Lower lobe of right lung (tissue), 2 donors: Measurements from ENCODE around the gene SMAD4. TPM values are rescaled to one million over a fixed set of nuclear protein-coding genes. Genes with fewer than 3 reads are reported as not detected.

Source experiments
- ATAC-seq, 2 donors: fragments of 200-7000 bp; cut with Tn5 transposase; one replicate each; pipeline ENCODE4 v1.9.1; 2020 to 2022; ENCODE audit warnings: mild to moderate bottlenecking in 2 of 2, moderate library complexity in 2 of 2
- DNase-seq: peaks from one replicate; pipeline ENCODE4 v3.0.0-alpha.2; 2020
- H3K27ac ChIP-seq: fragments of 200-600 bp; one replicate; pipeline ENCODE4 v1.8.0; 2022
- H3K27me3 ChIP-seq: fragments of 200-600 bp; one replicate; pipeline ENCODE4 v1.8.0; 2022; ENCODE audit warnings: low read depth
- H3K36me3 ChIP-seq: fragments of 200-600 bp; one replicate; pipeline ENCODE4 v1.8.0; 2022; ENCODE audit warnings: mild to moderate bottlenecking
- H3K4me1 ChIP-seq: fragments of 200-600 bp; one replicate; pipeline ENCODE4 v1.8.0; 2022
- H3K4me3 ChIP-seq: fragments of 200-600 bp; one replicate; pipeline ENCODE4 v1.8.0; 2022; ENCODE audit warnings: mild to moderate bottlenecking
- H3K9me3 ChIP-seq: fragments of 200-600 bp; one replicate; pipeline ENCODE4 v1.8.0; 2022
- CTCF ChIP-seq: fragments of 200-600 bp; IDR thresholded peaks from one replicate; pipeline ENCODE4 v1.8.0; 2022; ENCODE audit warnings: antibody characterized with exemption, mild to moderate bottlenecking
- intact Hi-C: fragments of 100-400 bp; cut with DNase I; formaldehyde crosslinking; loops from one replicate; pipeline ENCODE4 v1.11.0; 2022
- total RNA-seq: library from RNA; stranded (reverse); fragmentation: NEBNext Ultra II Directional; extraction: Animal tissue kit (Norgen Biotek cat#: 25700); gene quantifications from one replicate; pipeline ENCODE4 v1.2.1, GENCODE V29; 2021
- donor health status: DM: no; HTN: yes; CAD: no; lungs with severe emphysema.

The SMAD4 gene
- total RNA-seq, 1 donor from 2014 or later: 97.8 TPM

DNA sequence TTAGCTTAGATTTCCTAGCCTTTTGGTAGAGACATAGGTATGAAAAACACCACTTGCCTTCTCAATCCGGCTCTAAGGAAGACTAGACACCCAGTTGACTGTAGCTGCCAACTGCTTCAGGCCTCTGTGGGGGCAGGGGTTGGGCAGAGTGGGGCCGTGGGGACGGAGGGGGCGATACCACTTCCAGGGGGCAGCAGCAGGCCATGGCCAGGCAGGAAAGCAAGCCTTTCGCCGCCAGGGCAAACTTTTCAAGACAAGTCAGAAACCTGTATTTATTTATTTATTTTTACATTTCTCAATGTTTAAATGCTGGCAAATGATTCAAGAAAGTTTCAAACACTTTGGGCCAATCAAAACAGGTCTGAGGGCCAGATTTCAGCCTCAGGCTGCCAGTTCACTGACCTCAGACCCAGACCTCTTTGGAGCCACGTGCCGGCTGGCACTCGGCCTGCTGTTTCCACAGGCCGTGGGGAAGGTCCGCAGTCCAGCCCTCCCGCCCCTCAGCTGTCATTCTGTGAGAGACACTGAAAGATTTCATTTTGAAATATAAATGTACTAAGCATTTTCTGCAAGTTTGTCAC, 103.7 kb downstream of the SMAD4 start:
- no peaks in the 10 kb centered on the region for H3K27me3 ChIP-seq
- H3K4me1 ChIP-seq: no peaks in the 10 kb centered on the region
- intact Hi-C loops: no loop called here
- ATAC-seq: no peak
- H3K36me3 ChIP-seq: no peaks in the 10 kb centered on the region
- TF ChIP-seq CTCF: no peak
- H3K9me3 ChIP-seq: no peaks in the 10 kb centered on the region
- no peak overlapping the region for H3K27ac ChIP-seq
- no peak overlapping the region for H3K4me3 ChIP-seq
- no peak for DNase-seq

Other genes with a start within 250 kb of the SMAD4 start
- gene MRO, start 210.2 kb upstream of the SMAD4 start, total RNA-seq: 0.44 TPM
- gene ME2, start 151.1 kb upstream of the SMAD4 start, total RNA-seq: 42.4 TPM
- 7.7 TPM for gene ELAC1, start 62.2 kb upstream of the SMAD4 start, total RNA-seq
- gene MEX3C, start 167.5 kb downstream of the SMAD4 start, total RNA-seq: 21.2 TPM